ENCODE results near the gene CRY1. TPM values are rescaled to one million over a fixed set of nuclear protein-coding genes. Genes with fewer than 3 reads are reported as not detected.
A peak's percentile ranks its signal among the peaks of the same experiment; 100 is the strongest.

Gene CRY1
- total and polyA plus RNA-seq, 9 of the 15 experiments (the other 6 are each of a cell fraction or from before 2014, with no cell fraction given) = 8.7 to 33.3 (median 25.2) TPM

- TF ChIP-seq SMAD1 (IDR thresholded peaks at IDR 0.05; ENCODE audit: low read depth, low read length, partially characterized antibody) (peak; percentile 47), HLTF (IDR thresholded peaks at IDR 0.05) (no peak), TFE3 (CRISPR knock-in tag; IDR thresholded peaks at IDR 0.05) (no peak), SMARCE1 (IDR thresholded peaks at IDR 0.05) (no peak), TSC22D4 (tag; IDR thresholded peaks at IDR 0.05) (no peak), FOXA3 (CRISPR knock-in tag; conservative IDR thresholded peaks at IDR 0.05 in 1 of 2, IDR thresholded peaks at IDR 0.05 in 1 of 2) (no peak), ZNF175 (CRISPR knock-in tag; IDR thresholded peaks at IDR 0.05; ENCODE audit: low read depth) (0 out of 2 replicates have a peak, but pooled peaks have one; percentile 32), BDP1 (IDR thresholded peaks at IDR 0.05; ENCODE audit: insufficient read depth, insufficient read length) (no peak), ASH1L (IDR thresholded peaks at IDR 0.05; ENCODE audit: borderline replicate concordance, low read depth, partially characterized antibody) (no peak), ZBTB40 (IDR thresholded peaks at IDR 0.05) (no peak; the same call in 1 of the 2 replicates), ZBTB40 (CRISPR knock-in tag; IDR thresholded peaks at IDR 0.05) (no peak), GABPA (tag; conservative IDR thresholded peaks at IDR 0.05; ENCODE audit: low read depth) (peak; percentile 40; the same call in 1 of the 2 replicates)
Measured at GRCh38 chr12:106955377-106956047, 137.8 kb downstream of the CRY1 start, which contains the start of gene TMEM263 (continued).

Data from K562 (cell line).